ENCODE measurements around the gene FLT3LG. TPM values are rescaled to one million over a fixed set of nuclear protein-coding genes. Genes with fewer than 3 reads are reported as not detected.
A peak's percentile ranks its signal among the peaks of the same experiment; 100 is the strongest.

FLT3LG gene
- total RNA-seq, 1 donor from 2014 or later, result 57.6 TPM

DNA sequence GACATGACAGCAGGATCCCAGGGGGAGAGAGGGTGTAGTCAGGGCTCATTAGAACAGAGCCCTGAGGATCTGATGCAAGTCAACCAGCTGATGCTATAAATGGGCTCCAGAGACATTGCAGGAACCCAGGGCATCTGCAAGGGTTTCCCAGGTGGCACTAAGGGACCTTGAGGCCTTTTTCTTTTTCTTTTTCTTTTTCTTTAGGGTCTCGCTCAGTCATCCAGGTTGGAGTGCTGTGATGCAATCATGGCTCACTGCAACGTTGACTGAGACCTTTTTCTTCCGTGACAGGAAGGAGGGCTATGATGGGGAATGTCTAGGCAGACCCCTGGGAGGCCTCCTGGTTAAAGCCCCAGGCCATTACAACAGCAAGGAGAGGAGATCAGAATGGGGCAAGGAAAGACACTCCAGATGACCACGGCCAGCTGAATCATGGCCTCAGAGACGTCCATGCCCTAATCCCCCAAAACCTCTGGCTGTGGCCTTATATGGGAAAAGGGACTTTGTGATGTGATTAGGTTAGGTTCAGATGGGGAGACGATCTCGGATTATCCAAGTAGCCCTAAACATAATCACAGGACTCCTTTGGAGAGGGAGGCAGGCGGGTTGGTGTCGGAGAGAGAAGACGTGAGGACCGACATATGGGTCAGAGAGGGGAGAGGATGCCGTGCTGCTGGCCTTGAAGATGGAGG lies 33.9 kb downstream of the FLT3LG start:
- no peaks in the 10 kb centered on the region for H3K9me3 Mint-ChIP-seq
- no peak for DNase-seq
- no peak overlapping the region for H3K4me3 Mint-ChIP-seq
- no peaks in the 10 kb centered on the region for H3K36me3 Mint-ChIP-seq (ENCODE audit: low read depth)
- peaks cover 3% of the 10 kb centered on the region for H3K27me3 Mint-ChIP-seq
- intact Hi-C loops (cut with micrococcal nuclease), result loop anchor here (2.0 kb wide), 1 partner anchor 19 kb away; no protein-coding TSS in a partner anchor
- H3K27ac Mint-ChIP-seq, result no peak overlapping the region
- peaks cover 21% of the 10 kb centered on the region for H3K4me1 Mint-ChIP-seq

DNA sequence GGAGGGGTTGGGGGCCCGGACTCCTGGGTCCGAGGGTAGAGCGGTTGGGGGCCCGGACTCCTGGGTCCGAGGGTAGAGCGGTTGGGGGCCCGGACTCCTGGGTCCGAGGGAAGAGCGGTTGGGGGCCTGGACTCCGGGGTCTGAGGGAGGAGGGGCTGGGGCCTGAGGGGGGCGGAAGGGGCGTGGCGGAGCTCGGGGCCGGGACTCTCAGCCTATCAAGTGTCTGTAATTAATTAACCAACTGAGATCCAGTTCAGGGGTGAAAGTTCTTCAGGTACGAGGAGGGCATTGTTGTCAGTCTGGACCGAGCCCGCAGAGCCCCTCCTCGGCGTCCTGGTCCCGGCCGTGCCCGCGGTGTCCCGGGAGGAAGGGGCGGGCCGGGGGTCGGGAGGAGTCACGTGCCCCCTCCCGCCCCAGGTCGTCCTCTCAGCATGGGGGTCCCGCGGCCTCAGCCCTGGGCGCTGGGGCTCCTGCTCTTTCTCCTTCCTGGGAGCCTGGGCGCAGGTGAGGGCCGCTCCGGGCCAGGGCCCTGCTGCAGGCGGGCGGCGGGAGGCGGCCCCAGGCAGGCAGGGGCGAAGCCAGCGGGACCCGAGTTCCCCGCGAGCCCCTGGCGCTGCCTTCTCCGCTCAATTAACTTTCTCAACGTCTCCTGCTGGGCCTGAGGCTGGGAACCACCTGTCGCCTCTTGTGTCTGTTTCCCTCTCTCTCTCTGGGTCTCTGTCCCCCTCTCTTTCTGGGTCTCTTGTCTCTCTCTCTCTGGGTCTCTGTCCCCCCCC lies 39.1 kb downstream of the FLT3LG start:
- peak overlapping the region; percentile 75 for H3K4me3 Mint-ChIP-seq
- H3K4me1 Mint-ChIP-seq, result peaks cover 18% of the 10 kb centered on the region
- intact Hi-C loops (cut with micrococcal nuclease), result no loop called here
- peak; percentile 69 for DNase-seq
- H3K9me3 Mint-ChIP-seq, result no peaks in the 10 kb centered on the region
- peak overlapping the region; percentile 66 for H3K27ac Mint-ChIP-seq
- H3K36me3 Mint-ChIP-seq (ENCODE audit: low read depth), result no peaks in the 10 kb centered on the region
- peaks cover 7% of the 10 kb centered on the region for H3K27me3 Mint-ChIP-seq

DNA sequence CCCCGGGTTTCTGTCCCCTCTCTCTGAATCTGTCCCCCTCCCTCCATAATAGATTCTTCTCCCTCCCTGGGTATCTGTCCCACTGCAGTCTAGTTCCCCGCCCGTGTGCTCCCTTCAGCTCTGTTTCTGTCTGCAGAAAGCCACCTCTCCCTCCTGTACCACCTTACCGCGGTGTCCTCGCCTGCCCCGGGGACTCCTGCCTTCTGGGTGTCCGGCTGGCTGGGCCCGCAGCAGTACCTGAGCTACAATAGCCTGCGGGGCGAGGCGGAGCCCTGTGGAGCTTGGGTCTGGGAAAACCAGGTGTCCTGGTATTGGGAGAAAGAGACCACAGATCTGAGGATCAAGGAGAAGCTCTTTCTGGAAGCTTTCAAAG lies 39.7 kb downstream of the FLT3LG start:
- H3K27ac Mint-ChIP-seq, result peak overlapping the region; percentile 66
- H3K27me3 Mint-ChIP-seq, result peaks cover 7% of the 10 kb centered on the region
- H3K9me3 Mint-ChIP-seq, result no peaks in the 10 kb centered on the region
- intact Hi-C loops (cut with micrococcal nuclease), result no loop called here
- H3K36me3 Mint-ChIP-seq (ENCODE audit: low read depth), result no peaks in the 10 kb centered on the region
- H3K4me3 Mint-ChIP-seq, result peak overlapping the region; percentile 75
- H3K4me1 Mint-ChIP-seq, result peaks cover 18% of the 10 kb centered on the region
- DNase-seq, result peak; percentile 59

DNA sequence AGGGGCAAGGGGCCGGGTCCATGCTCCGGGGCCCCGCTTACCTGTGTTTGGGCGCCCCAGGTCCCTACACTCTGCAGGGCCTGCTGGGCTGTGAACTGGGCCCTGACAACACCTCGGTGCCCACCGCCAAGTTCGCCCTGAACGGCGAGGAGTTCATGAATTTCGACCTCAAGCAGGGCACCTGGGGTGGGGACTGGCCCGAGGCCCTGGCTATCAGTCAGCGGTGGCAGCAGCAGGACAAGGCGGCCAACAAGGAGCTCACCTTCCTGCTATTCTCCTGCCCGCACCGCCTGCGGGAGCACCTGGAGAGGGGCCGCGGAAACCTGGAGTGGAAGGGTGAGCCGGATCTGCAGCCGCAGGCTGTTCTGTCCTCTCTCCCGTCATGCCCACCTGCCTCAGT lies 40.1 kb downstream of the FLT3LG start:
- H3K36me3 Mint-ChIP-seq (ENCODE audit: low read depth), result no peaks in the 10 kb centered on the region
- H3K4me1 Mint-ChIP-seq, result peaks cover 18% of the 10 kb centered on the region
- no peak overlapping the region for H3K27ac Mint-ChIP-seq
- H3K9me3 Mint-ChIP-seq, result no peaks in the 10 kb centered on the region
- no peak for DNase-seq
- peaks cover 8% of the 10 kb centered on the region for H3K27me3 Mint-ChIP-seq
- intact Hi-C loops (cut with micrococcal nuclease), result no loop called here
- H3K4me3 Mint-ChIP-seq, result peak overlapping the region; percentile 75

DNA sequence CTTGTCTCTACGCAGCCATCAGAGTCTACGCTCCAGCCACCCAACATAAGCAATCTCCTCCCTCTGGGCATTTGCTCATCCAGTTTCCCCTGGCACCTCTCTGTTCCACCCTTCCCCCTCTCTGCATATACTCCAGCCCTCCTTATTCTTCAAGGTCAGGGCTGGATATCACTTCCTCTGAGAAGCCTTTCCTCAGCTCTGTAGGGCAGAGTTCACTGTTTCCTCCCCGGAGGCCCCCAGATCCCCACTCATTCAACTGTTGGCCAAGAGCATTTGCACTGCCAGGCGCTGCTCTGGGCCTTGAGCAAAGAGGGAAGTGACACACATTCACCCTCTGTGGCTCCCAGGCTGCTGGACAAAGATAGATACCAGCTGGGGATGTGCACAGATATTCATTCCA lies 41.8 kb downstream of the FLT3LG start:
- Mint-ChIP-seq H3K36me3 (ENCODE audit: low read depth) (no peaks in the 10 kb centered on the region), H3K27ac (no peak overlapping the region), H3K27me3 (peaks cover 10% of the 10 kb centered on the region), H3K9me3 (no peaks in the 10 kb centered on the region), H3K4me3 (no peak overlapping the region), H3K4me1 (peaks cover 18% of the 10 kb centered on the region)
- intact Hi-C loops (cut with micrococcal nuclease), result no loop called here
- DNase-seq, result no peak

DNA sequence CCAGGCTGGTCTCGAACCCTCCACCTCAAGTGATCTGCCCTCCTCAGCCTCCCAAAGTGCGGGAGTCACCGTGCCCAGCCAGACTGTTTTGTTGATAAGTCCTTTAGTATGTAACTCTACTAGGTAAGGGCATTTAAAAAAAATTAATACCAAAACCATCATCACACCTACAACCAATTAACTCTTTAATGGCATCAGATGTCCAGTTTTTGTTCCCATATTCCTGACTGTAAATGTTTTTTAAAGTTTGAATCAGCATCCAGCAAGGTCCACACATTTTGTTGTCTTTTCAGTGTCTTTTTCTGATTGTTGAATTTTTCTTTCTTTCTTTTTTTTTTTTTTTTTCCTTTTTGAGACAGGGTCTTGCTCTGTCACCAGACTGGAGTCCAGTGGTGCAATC lies 44.0 kb downstream of the FLT3LG start:
- DNase-seq, result no peak
- no peaks in the 10 kb centered on the region for H3K36me3 Mint-ChIP-seq (ENCODE audit: low read depth)
- no peak overlapping the region for H3K27ac Mint-ChIP-seq
- intact Hi-C loops (cut with micrococcal nuclease), result no loop called here
- no peaks in the 10 kb centered on the region for H3K9me3 Mint-ChIP-seq
- peaks cover 7% of the 10 kb centered on the region for H3K4me1 Mint-ChIP-seq
- no peak overlapping the region for H3K4me3 Mint-ChIP-seq
- H3K27me3 Mint-ChIP-seq, result peaks cover 6% of the 10 kb centered on the region

DNA sequence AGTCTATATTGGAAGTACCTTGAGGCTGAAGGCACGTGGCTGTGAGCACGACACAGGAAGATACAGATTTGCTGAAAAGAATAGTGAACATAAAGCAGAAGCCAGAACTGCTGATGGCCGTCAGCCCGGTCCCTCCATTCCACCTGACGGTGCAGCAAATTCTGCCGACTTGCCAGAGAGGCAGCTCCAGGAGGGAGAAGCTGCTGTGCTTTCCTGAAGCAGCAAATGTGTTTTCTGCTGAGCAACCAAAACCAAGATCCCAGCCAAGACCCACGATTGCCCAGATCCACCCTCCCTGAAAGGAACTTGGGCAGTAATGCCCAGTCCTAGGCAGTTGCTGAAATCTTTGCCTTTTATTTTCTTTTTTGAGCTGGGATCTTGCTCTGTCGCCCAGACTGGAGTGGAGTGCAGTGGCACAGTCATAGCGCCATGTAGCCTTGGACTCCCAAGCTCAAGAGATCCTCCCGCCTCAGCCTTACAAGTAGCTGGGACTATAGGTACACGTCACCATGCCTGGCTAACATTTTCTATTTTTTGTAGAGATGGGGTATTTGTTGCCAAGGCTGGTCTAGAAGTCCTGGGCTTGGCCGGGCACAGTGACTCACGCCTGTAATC lies 46.8 kb downstream of the FLT3LG start:
- DNase-seq, result no peak
- H3K4me3 Mint-ChIP-seq, result no peak overlapping the region
- no peaks in the 10 kb centered on the region for H3K36me3 Mint-ChIP-seq (ENCODE audit: low read depth)
- peaks cover 4% of the 10 kb centered on the region for H3K27me3 Mint-ChIP-seq
- intact Hi-C loops (cut with micrococcal nuclease), result no loop called here
- no peaks in the 10 kb centered on the region for H3K9me3 Mint-ChIP-seq
- H3K27ac Mint-ChIP-seq, result no peak overlapping the region
- peaks cover 2% of the 10 kb centered on the region for H3K4me1 Mint-ChIP-seq

DNA sequence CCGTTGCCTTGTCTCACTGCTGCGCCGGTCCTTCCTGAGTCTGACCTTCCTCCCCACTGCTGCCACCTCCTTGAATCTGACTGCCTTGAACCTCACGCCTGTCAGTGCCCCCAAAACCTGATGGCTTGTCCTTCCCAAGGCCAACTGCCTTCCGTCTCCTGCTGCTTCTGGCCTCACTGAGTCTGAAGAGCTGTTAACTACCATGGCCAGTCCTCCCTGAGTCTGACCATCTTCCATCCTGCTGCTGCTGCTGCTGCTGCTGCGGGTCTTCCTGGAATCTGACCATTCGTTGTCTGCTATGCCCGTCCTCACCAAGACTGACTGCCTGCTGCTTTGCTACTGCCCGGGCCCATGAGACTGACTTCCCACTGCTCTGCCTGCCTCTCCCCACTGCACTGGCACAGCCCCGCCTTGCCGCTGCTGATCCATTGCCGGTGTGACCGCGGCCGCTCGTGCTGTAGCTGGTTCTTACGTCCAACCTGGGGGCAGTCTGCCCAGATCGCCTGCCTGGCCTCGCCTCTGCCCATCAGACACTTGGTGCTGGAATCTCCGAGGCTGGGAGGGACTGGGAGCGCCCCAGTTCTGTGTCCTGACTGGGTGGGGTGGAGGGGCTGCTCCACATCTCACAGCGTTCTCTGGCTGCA lies 50.9 kb downstream of the FLT3LG start:
- H3K36me3 Mint-ChIP-seq (ENCODE audit: low read depth), result no peaks in the 10 kb centered on the region
- no peak for DNase-seq
- no peak overlapping the region for H3K27ac Mint-ChIP-seq
- no peak overlapping the region for H3K4me3 Mint-ChIP-seq
- peaks cover 15% of the 10 kb centered on the region for H3K4me1 Mint-ChIP-seq
- peaks cover 4% of the 10 kb centered on the region for H3K27me3 Mint-ChIP-seq
- intact Hi-C loops (cut with micrococcal nuclease), result no loop called here
- no peaks in the 10 kb centered on the region for H3K9me3 Mint-ChIP-seq

DNA sequence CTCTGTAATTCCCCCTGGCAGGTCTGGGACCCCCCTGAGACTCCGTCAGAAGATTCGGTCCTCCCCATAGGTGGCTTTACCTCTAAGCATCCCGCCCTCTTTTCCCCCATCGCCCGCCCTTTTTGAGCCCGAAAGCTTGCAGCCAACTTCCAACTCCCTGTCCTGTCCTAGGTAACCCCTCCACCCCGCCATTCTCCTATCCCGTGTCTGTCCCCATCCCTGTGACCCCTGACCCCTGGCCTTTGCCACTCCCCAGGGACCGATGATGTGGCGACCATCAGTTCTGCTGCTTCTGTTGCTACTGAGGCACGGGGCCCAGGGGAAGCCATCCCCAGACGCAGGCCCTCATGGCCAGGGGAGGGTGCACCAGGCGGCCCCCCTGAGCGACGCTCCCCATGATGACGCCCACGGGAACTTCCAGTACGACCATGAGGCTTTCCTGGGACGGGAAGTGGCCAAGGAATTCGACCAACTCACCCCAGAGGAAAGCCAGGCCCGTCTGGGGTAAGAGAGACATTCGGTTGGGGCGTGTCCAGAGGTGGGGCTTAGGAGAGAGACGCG lies 54.3 kb downstream of the FLT3LG start:
- peak overlapping the region; percentile 29 for H3K27ac Mint-ChIP-seq

DNA sequence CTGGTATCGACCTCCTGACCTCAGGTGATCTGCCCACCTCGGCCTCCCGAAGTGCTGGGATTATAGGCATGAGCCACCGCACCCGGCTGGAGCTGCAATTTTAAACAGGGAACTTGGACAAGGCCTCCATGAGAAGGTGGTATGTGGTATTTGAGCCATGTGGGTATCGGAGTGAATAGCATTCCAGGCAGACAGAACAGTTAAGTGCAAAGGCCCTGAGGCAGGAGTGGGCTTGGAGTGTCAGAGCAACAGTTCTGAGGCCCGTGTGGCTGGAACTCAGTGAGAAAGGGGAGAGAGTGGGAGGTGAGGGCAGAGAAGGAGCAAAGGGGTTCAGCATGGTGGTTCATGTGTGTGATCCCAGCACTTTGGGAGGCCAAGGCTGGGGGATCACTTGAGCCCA lies 56.7 kb downstream of the FLT3LG start:
- no peak for DNase-seq
- Mint-ChIP-seq H3K4me1 (peaks cover 31% of the 10 kb centered on the region), H3K27me3 (peaks cover 6% of the 10 kb centered on the region), H3K4me3 (no peak overlapping the region), H3K36me3 (ENCODE audit: low read depth) (no peaks in the 10 kb centered on the region), H3K9me3 (no peaks in the 10 kb centered on the region), H3K27ac (no peak overlapping the region)
- intact Hi-C loops (cut with micrococcal nuclease), result no loop called here

More for the DNA sequence above, 54.3 kb downstream of the FLT3LG start:
- Mint-ChIP-seq H3K36me3 (ENCODE audit: low read depth) (no peaks in the 10 kb centered on the region), H3K4me1 (peaks cover 20% of the 10 kb centered on the region), H3K4me3 (peak overlapping the region; percentile 81), H3K27me3 (peaks cover 4% of the 10 kb centered on the region), H3K9me3 (no peaks in the 10 kb centered on the region)
- no peak for DNase-seq
- intact Hi-C loops (cut with micrococcal nuclease), result no loop called here

DNA sequence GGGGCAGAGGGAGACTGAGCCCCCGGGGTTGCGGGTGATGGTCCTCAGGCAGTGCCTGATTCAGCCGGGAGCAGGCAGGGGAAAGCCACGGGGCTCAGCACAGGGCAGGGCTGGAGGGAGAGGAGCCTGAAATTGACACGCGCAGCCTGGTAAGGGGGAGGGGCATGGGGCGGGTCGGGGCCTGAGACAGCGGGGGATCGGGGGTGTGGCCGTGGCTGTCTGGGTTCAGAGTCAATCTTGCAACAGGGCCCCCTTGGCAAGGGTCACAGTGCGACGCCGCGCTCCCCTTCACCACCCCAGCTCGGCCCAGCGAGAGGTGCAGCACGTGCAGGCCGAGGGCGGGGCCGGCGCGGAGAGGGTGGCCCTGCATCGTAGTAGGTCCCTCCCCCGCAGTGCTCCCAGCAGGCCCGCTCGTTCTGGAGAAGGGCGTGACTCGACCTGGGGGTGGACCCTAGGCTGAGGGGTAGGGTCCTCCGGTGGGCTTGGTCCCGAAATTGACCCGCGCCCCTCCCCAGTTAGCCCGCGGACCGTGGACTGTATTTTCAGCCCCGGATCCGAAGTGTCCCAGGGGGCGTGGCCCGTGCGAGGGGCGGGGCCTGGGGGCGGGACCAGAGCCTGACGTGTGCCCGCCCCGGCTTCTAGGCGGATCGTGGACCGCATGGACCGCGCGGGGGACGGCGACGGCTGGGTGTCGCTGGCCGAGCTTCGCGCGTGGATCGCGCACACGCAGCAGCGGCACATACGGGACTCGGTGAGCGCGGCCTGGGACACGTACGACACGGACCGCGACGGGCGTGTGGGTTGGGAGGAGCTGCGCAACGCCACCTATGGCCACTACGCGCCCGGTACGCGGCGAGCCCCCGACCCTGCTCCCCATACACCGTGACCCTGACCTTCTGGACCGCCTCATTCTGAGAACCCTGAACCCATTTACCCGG lies 59.8 kb downstream of the FLT3LG start:
- H3K9me3 Mint-ChIP-seq, result no peaks in the 10 kb centered on the region
- no peaks in the 10 kb centered on the region for H3K36me3 Mint-ChIP-seq (ENCODE audit: low read depth)
- H3K4me3 Mint-ChIP-seq, result peak overlapping the region; percentile 83
- peak; percentile 96 for DNase-seq
- H3K27ac Mint-ChIP-seq, result peak overlapping the region; percentile 81
- intact Hi-C loops (cut with micrococcal nuclease), result no loop called here
- peaks cover 18% of the 10 kb centered on the region for H3K4me1 Mint-ChIP-seq
- peaks cover 4% of the 10 kb centered on the region for H3K27me3 Mint-ChIP-seq

DNA sequence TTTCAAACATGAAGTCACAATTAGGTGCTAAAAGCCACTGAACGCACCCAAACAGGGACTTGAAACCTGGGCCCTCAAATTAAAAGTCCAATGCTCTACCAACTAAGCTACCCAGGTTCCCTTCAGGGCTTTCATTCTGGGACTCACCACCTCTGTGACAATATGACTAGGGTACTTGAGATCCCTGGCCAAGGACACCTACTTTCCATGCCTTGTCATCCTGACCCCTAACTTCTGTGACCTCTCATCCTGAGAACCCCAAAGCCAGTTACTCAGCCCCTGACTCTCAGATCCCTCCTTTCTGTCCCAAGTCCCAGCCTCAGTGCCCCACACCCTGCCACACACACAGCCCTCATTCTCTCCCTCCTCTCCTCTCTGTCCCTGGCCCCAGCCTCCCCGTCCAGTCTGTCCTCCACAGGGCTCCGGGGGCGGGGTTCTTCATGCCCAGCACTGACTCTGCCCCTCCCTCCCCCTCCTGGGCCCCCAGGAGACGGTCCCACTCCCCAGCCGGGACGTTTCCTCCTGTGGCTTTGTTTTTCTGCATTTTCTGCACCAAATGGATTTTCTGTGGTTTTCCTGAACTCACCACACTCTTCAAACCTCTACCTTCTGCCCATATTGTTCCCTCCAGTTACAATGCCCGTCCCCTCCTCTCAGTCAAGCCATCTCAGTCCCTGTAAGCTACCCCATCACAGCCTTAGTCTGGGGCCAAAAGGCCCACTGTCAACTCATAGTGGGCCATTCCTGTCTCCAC lies 60.8 kb downstream of the FLT3LG start:
- Mint-ChIP-seq H3K4me1 (peaks cover 18% of the 10 kb centered on the region), H3K9me3 (no peaks in the 10 kb centered on the region), H3K36me3 (ENCODE audit: low read depth) (no peaks in the 10 kb centered on the region), H3K4me3 (peak overlapping the region; percentile 83), H3K27me3 (peaks cover 2% of the 10 kb centered on the region), H3K27ac (peak overlapping the region; percentile 81)
- peak; percentile 70 for DNase-seq
- intact Hi-C loops (cut with micrococcal nuclease), result loop anchor here (1.0 kb wide), 1 partner anchor 8 kb away; no protein-coding TSS in a partner anchor

Data from activated CD4-positive, alpha-beta T cell treated with anti-CD3 and anti-CD28 coated beads, Interleukin-2, amount 10 ng/mL, durations not matched to agents 24 days and 14 days (primary cell).